GM12874 (cell line): ENCODE results near the gene ECT2.

ENCODE experiments used
- CTCF ChIP-seq: IDR thresholded peaks from 2 replicates; pipeline ENCODE4 v1.5.1; 2011; ENCODE audit warnings: low read depth, mild to moderate bottlenecking, control low read depth, low read length, moderate library complexity; ENCODE audit not compliant: insufficient read depth

Gene ECT2

GRCh38 chr3:172713316-172713715 is 37.2 kb upstream of the ECT2 start:
- TF ChIP-seq CTCF = no peak

- TF ChIP-seq CTCF = no peak
Measured at GRCh38 chr3:172716476-172716875, 34.0 kb upstream of the ECT2 start.

GRCh38 chr3:172717493-172718088 is 32.9 kb upstream of the ECT2 start:
- TF ChIP-seq CTCF = no peak; the same call in 1 of the 2 replicates

GRCh38 chr3:172726380-172726779 is 24.1 kb upstream of the ECT2 start:
- TF ChIP-seq CTCF = no peak

- TF ChIP-seq CTCF = no peak
Measured at GRCh38 chr3:172735014-172735413, 15.5 kb upstream of the ECT2 start.

GRCh38 chr3:172739462-172739861 is 11.1 kb upstream of the ECT2 start:
- no peak for TF ChIP-seq CTCF

GRCh38 chr3:172746475-172746874 is 4.1 kb upstream of the ECT2 start:
- TF ChIP-seq CTCF = no peak
